GM12891 (cell line): ENCODE data around the gene PCDH15. TPM values are rescaled to one million over a fixed set of nuclear protein-coding genes. Genes with fewer than 3 reads are reported as not detected.

Experiments used
- DNase-seq: peaks from one replicate; pipeline ENCODE4 v3.0.0; 2011; ENCODE audit warnings: low spot score; ENCODE audit not compliant: insufficient read length
- FAIRE-seq: peaks from 2 replicates; lab custom pipeline; 2011; peaks lifted over from hg19 to GRCh38; lab: Jason Lieb, UNC
- PAX5 ChIP-seq: IDR thresholded peaks from 2 replicates; pipeline ENCODE4 v1.6.1; 2011; ENCODE audit warnings: low read length, moderate library complexity, mild to moderate bottlenecking; ENCODE audit not compliant: insufficient read depth, severe bottlenecking
- POLR2A ChIP-seq: IDR thresholded peaks from 2 replicates; pipeline ENCODE4 v1.6.1; 2011; ENCODE audit warnings: low read depth, low read length, control low read depth
- POLR2AphosphoS5 ChIP-seq: IDR thresholded peaks from 2 replicates; pipeline ENCODE4 v1.6.1; 2011; ENCODE audit warnings: low read depth, low read length, control low read depth
- POU2F2 ChIP-seq: IDR thresholded peaks from 2 replicates; pipeline ENCODE4 v1.6.1; 2011; ENCODE audit warnings: low read depth, mild to moderate bottlenecking, control low read depth, low read length, moderate library complexity
- SPI1 ChIP-seq: IDR thresholded peaks from 2 replicates; pipeline ENCODE4 v1.6.1; 2011; ENCODE audit warnings: low read depth, low read length, control low read depth
- TAF1 ChIP-seq: IDR thresholded peaks from 2 replicates; pipeline ENCODE4 v1.6.1; 2011; ENCODE audit warnings: low read depth, low read length, control low read depth
- polyA plus RNA-seq: library from polyadenylated mRNA; unstranded; fragments of >200 nt; gene quantifications from one replicate; pipeline ENCODE4 v1.2.1, GENCODE V29; 2012; ENCODE audit warnings: low read depth, missing spikeins, inconsistent platforms; ENCODE audit not compliant: missing spikeins

The PCDH15 gene
- 0.04 TPM for polyA plus RNA-seq

- DNase-seq = no peak
- TF ChIP-seq POU2F2 (no peak), PAX5 (no peak)
- FAIRE-seq = peak; percentile 86
Measured at GRCh38 chr10:54800741-54801421, at the start of gene PCDH15. PCDH15 (minus strand) TSS chr10:54801231; CDS start chr10:54664262, 136,969 bp downstream.

DNA sequence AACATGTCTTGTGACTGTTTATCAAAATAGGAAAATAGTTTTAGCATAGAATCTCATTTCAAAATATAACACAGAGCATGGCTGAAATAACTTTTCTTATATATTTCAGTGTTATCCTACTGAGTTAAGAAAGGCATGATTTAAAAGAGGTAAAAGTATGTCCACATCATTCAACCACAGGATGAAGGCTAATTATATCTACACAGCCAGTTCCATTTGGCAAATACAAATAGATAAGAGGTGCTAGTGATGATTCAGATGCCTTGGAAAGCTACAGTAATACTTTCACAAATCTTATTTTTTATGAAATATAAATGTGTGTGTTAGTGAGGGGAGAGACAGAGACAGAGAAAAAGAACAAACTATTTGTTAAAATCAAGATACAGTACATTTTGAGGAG, 42.9 kb upstream of the PCDH15 start:
- DNase-seq (no peak), FAIRE-seq (no peak)
- TF ChIP-seq SPI1 (no peak), PAX5 (no peak), POU2F2 (no peak), POLR2AphosphoS5 (no peak), POLR2A (no peak), TAF1 (no peak)

DNA sequence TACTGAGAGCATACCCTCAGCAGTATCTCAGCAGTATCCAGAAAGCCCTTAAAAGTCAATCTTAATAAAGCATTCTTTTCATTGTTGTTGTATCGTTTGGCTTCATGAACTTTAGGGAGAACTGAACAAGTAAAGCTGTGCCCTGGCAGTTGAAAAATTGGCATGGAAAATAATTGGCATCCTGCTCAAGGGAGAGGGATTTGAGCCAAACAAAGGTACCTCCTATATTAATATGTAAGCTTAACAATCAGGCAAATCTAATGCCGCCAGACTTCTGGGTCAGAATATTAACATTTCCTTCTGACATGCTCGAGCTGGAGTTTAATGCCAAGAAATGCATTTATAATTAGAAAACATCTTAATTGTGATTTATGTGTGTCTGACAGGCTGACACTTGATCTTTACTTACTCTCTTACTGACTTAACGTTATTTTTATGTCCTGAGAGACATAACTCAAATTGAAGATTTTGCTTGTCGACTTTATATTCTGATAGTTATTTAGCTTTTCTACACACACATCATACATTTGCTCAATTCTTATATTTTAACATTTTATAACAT, 42.1 kb upstream of the PCDH15 start:
- DNase-seq (no peak), FAIRE-seq (no peak)
- no peak for TF ChIP-seq SPI1
- TF ChIP-seq POU2F2 = no peak
- TF ChIP-seq POLR2AphosphoS5 = no peak
- TF ChIP-seq POLR2A = no peak
- no peak for TF ChIP-seq PAX5
- TF ChIP-seq TAF1 = no peak

- TF ChIP-seq POLR2AphosphoS5 (no peak), POLR2A (no peak), POU2F2 (no peak), TAF1 (no peak), SPI1 (no peak), PAX5 (no peak)
- no peak for FAIRE-seq
Measured at GRCh38 chr10:54837479-54837878, 36.4 kb upstream of the PCDH15 start.

GRCh38 chr10:54833029-54833428, 32.0 kb upstream of the PCDH15 start:
- DNase-seq (no peak), FAIRE-seq (no peak)
- TF ChIP-seq POLR2AphosphoS5 (no peak), TAF1 (no peak), SPI1 (no peak)

More at GRCh38 chr10:54837479-54837878, 36.4 kb upstream of the PCDH15 start:
- no peak for DNase-seq

GRCh38 chr10:54826994-54827560, 26.0 kb upstream of the PCDH15 start:
- FAIRE-seq (no peak), DNase-seq (no peak)
- TF ChIP-seq PAX5 (no peak), POLR2AphosphoS5 (no peak), TAF1 (no peak), POU2F2 (no peak), POLR2A (no peak), SPI1 (no peak)

DNA sequence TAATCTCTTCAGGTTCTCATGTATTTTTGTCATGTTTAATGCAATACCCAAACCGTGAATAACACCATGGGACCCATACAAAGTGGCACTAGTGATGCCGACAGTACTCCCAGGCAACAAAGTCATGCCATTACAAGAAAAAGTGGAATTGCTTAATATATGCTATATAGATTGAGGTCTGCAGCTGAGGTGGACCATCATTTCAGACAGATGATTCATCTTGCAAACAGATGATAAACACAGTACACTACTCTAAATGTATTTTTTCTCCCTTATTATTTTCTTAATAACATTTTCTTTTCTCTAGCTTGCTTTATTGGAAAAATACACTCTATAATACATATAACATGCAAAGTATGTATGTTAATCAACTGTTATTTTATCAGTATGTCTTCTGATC, 14.6 kb upstream of the PCDH15 start:
- FAIRE-seq = no peak
- TF ChIP-seq TAF1 (no peak), POLR2AphosphoS5 (no peak), SPI1 (no peak), POU2F2 (no peak), POLR2A (no peak), PAX5 (no peak)

DNA sequence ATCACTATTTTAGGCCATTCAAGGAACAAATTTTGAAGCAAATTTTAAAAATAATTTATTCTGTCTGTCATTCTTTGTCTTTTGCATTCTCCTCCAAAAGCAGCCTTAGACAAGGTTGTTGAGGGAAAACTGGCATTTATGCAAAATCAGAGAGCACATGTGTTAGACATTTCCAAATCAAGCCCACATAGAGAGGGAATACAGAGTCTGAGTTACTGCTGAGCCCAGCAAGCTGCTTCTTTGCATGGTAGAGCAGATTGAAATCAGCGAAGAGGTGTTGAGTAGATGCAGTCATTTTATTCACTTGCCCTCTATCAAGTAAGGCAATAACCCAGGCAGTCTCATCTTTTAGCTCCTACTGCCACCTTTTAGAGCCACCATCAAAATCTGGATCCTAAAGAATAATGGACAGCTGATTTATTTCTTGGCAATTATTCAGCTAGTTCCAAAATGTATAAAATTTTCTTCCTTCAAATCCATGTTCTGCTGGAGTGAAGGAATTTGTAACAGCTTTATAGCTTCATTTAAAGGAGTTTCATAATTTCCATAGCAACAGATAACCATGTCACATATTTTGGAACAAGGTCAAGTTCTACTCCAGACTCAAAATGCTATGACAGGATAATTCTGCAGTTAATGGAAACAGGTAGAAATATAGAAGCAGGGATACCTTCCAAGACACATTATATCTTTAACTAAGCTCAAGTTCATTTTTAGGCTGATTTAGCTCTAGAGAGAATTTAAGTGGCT, 7.3 kb upstream of the PCDH15 start:
- TF ChIP-seq POLR2A (no peak), SPI1 (no peak), POU2F2 (no peak), TAF1 (no peak), POLR2AphosphoS5 (no peak), PAX5 (no peak)
- DNase-seq (no peak), FAIRE-seq (no peak)

More for the DNA sequence above, 14.6 kb upstream of the PCDH15 start:
- DNase-seq = no peak

DNA sequence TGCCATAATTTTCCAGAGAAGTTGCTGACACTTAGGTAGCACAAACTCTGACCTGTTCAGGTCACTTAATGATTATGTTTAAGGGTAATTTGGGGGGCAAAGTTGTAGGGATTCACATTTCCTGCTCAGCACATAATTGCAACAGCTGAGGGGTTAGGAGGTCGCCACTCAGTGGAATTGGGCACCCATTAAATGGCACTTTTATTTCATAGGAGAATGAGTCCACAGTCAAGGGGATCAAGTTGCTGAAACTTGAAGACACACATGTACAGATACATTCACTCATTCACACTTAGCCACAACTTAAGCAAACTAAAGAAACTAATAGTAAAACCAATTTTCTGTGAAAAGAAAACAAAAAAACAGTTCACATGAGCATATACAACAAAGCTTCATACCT, 1.5 kb downstream of the PCDH15 start:
- no peak for DNase-seq
- no peak for TF ChIP-seq PAX5
- TF ChIP-seq POLR2A = no peak
- no peak for TF ChIP-seq TAF1
- TF ChIP-seq POLR2AphosphoS5 = no peak
- TF ChIP-seq POU2F2 = no peak
- TF ChIP-seq SPI1 = no peak
- FAIRE-seq = no peak
